Middle frontal gyrus (tissue), 1 donor: Measurements from ENCODE around the gene PRR12.

Experiments used
- DNase-seq: peaks from one replicate; pipeline ENCODE4 v3.0.0-alpha.2; 2015; ENCODE audit warnings: low spot score; ENCODE audit errors: extremely low spot score

PRR12 gene

GRCh38 chr19:49592486-49593232 is 1.7 kb downstream of the PRR12 start:
- no peak for DNase-seq

GRCh38 chr19:49593233-49594113 is 2.5 kb downstream of the PRR12 start:
- DNase-seq = peak; percentile 70

GRCh38 chr19:49594157-49594992 is 3.4 kb downstream of the PRR12 start:
- DNase-seq = no peak

- DNase-seq = no peak
These were observed 4.2 kb downstream of the PRR12 start for GRCh38 chr19:49594993-49595818.

GRCh38 chr19:49595819-49596404 is 4.9 kb downstream of the PRR12 start:
- DNase-seq = no peak

GRCh38 chr19:49596407-49596806 is 5.4 kb downstream of the PRR12 start:
- no peak for DNase-seq

GRCh38 chr19:49596954-49597702 is 6.1 kb downstream of the PRR12 start:
- DNase-seq = no peak

- DNase-seq = no peak
These were observed 6.7 kb downstream of the PRR12 start for GRCh38 chr19:49597703-49597974.

GRCh38 chr19:49599378-49600295 is 8.7 kb downstream of the PRR12 start:
- no peak for DNase-seq

GRCh38 chr19:49601482-49602038 is 10.6 kb downstream of the PRR12 start:
- DNase-seq = no peak

- no peak for DNase-seq
These were observed 11.8 kb downstream of the PRR12 start for GRCh38 chr19:49602806-49603205.

- no peak for DNase-seq
These were observed 14.6 kb downstream of the PRR12 start for GRCh38 chr19:49605605-49606004.

- no peak for DNase-seq
These were observed 18.6 kb downstream of the PRR12 start for GRCh38 chr19:49609499-49610092.

- DNase-seq = no peak
These were observed 22.4 kb downstream of the PRR12 start for GRCh38 chr19:49613374-49613773.

- DNase-seq = no peak
These were observed 23.3 kb downstream of the PRR12 start for GRCh38 chr19:49614096-49614833.

- no peak for DNase-seq
These were observed 24.9 kb downstream of the PRR12 start for GRCh38 chr19:49615861-49616260.

- DNase-seq = no peak
These were observed 25.6 kb downstream of the PRR12 start for GRCh38 chr19:49616532-49616931.
